Activated CD4-positive, CD25-positive, alpha-beta regulatory T cell (primary cell): ENCODE data around the gene ZNF618.

Experiments used
- DNase-seq, 4 experiments: peaks; one replicate each; lab custom pipeline; 2025; lab: John Stamatoyannopoulos, UW

ZNF618 gene

DNA sequence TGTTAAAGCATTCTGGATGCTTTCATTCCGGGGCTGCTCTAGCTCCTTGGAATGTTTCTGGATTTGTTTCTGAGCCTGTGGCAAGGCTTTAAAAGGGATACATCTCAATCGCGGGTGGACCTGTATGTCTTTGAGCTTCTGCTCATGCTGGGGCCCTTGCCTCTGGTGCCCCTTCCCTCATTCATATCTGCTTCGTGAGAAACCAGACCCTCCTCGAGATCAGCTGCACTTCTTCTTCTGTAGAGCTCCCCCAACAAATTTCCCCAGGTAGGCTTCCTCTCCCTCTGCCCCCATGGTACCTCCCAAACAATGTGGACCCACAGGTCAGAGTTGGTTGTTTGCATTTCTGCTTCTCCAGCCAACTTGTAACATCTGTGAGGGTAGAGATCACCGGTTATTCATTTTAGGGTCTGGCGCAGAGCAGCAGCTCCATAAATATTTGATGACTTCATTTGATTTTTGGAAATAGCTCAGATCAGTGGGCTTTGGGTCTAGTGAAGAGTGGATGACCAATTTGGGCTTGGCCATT, 6.6 kb downstream of the ZNF618 start:
- DNase-seq = no peak

DNA sequence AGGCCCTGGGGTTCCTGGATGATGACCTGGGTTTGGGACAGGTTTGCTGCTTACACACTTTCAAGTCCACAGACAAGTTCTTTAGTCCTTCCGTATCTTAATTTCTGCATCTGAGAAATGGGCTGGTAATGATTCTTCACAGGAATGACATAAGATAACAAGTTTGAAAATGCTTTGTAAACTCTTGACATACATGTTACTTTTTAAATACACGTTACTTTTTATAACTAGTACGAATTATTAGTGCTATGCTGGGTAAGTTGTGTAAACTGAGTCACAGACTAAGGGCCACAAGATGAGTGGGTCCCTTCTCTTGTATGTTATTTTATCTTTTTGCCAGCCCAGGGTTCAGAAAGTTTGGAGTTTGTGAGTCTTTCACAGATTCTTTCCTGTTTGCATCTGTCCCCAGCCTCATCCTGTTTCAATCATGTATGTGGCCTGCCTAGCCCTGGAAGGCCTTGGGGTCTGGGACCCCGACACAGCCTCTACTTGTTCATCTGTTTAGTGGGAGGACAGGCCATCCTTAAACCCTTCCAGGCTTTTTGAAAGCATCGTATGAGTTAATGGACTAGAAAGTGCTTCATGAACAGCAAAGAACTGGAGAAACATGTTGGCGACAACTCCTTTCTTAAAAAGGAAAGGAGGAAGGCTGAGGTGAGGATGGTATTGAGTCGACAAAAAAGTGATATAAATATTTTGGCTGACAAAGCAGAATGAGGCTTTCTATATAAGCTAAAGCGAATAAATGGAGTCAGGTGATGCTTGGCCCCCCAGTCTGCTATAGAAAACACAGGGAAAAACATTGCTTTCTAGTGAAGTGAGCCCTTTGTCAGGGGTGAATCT, 9.3 kb downstream of the ZNF618 start:
- DNase-seq = no peak

DNA sequence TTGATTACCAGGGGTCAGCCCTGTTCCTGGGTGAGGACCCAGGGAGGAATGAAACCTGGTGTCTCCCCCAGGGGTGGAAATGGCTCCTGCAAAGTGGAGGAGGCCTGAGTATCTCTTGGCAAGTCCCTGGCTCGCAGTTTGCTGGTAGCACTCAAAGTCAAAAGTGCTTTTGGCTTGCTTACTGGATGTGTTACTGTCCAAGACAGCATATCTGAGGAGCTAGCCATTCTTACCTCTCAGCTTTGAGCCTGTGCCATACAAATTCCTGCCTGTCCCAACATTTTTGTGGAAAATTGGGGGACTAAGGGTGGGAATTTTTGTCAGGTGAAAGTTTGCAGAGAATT, 9.9 kb downstream of the ZNF618 start:
- no peak for DNase-seq

DNA sequence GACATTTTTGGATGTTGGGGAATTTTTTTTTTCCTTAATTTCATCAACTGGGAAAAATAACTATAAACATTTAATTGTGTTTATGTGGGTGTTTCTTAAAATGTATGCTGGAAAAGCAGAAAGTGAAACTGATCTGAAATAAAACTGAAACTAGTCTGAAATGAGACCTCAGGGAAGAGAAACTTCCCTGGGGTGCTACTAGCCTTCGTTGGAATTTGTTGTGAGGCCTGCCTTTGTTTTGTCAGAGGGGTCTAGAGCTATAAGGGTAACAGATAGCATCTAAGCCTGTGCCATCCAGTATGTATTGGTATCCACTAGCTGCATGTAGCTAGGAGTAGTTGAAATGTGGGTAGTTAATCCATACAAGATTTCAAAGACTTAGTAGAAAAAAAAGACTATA, 10.4 kb downstream of the ZNF618 start:
- DNase-seq = no peak

DNA sequence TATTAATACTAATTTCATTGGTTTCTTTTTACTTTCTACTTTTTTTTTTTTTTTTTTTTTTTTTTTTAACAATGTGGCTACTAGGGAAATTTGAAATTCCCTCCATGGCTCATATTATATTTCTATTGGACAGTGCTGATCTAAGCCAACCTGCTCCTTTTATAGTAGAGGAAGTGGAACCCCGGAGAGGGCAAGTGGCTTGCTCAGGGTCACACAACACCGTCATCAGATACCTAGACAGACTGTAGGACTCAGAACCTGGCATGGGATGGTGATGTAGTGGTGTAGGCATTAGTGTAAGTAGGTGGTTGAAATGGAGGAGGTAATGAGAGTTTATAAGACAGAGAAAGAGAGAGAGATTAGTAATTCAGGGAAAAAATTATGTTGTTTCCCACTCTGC, 10.8 kb downstream of the ZNF618 start:
- DNase-seq = no peak

DNA sequence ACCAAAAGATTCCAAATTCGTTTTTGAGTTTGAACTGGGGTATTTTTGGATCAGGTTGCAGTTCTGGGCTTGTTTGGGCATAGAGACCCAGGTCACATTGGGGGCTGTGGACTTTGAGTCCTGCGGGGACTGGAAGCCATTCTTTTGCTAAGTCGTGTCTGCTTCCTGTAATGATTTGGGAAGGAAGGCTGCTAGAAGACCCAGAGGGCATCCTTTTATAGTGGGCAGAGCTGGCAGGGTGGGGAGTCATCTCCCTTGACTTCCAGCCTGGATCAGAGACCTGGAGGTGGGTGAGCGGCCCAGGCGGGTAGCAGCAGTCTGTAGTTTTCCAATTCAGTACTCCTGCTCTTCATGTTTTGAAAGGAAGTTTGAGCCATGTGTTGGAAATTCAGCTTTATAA, 11.3 kb downstream of the ZNF618 start:
- no peak for DNase-seq

DNA sequence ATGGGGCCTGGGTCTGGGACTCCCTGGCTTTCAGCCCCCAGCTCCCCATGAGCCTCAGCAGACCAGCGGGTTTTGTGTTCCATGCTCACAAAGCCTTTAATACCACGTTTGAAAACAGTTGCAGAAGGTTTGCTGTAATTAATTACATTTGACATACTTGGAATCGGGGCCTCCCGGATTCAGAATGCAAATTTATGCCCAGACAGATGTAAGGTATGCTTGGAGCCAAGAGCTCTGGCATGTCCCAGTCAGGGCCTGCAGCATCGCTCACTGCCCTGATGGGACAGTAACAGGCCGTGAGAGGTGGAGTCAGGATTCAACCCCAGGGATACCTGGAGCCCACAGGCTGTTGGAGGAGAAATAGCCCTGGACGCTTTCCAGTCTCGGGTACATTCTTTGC, 12.2 kb downstream of the ZNF618 start:
- no peak for DNase-seq

DNA sequence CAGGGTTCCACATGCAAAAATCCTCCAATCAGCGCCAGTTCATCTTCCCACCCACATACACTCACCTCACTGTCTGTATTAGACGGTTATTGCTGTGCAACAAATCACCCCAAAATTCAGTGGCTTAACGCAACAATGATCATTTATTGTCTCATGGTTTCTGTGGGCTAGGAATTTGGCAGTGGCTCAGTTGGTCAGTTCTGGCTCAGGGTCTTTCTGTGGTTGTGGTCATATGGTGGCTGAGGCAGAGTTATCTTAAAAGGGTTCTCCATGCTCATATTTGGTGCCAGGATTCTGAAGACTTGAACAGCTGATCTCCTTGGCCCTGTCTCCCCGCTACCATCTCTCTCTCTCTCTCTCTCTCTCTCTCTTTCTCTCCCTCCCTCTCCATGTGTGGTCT, 12.9 kb downstream of the ZNF618 start:
- DNase-seq = no peak

DNA sequence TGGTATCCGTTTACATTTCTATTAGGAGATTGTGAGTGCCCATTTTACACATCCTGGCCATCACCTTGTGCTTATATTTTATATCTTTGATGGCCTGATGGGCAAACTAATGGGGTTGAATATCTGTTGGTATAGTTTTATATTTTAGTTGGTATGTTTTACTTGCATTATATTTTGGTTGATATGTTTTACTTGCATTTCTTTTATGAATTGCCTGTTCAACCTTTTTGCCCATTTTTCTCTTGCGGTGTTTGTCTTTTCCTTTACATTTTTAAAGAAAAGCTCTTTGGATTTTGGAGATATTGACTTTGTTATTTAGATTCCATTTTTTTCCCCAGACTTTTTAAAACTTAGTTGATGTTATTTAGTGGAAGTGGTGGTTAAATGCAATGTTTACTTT, 14.6 kb downstream of the ZNF618 start:
- no peak for DNase-seq

DNA sequence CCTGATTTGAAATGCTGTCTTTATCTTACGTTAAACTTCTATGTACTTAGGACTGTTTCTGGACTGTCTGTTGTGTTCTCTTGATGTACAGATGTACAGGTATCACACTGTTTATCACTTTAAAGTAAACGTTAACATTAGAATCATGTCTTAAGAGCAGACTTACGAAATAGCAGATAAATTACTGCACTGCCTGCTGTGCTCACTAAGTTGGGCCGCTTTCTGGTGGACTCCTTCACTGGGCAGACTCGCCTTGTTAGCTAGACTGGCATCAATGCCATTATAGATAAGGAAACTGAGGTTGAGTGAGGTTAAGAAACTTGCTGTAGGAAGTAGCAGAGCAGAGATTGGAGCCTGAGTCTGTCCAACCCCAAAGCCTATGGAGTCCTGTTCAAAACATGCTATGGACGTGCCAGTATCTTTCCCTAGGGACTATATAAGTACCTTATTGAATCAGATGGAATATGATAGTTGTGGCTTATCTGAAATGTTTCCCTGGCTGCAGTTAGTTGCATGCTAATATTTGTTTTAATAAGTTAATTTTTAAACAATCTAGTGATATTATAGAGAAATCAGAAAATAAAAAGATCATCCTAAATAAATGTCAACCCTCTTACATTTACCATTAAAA, 16.9 kb downstream of the ZNF618 start:
- no peak for DNase-seq

DNA sequence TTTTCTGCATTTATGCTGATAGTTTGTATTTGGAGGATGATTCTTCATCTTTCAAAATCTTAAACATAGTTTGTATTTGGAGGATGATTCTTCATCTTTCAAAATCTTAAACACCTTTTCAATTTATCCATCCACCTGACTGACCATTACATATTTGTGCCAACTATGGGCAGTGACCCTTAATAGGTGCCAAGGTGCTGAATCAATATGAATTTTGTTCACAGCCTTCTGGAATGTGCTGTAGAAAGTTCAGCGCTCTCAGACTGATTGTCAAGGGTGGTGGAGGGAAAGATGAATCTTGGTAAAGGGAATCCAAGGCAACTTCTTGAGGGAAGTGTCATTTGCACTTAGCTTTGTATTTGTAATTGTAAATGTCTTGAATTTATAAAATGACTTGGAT, 18.1 kb downstream of the ZNF618 start:
- DNase-seq = no peak

DNA sequence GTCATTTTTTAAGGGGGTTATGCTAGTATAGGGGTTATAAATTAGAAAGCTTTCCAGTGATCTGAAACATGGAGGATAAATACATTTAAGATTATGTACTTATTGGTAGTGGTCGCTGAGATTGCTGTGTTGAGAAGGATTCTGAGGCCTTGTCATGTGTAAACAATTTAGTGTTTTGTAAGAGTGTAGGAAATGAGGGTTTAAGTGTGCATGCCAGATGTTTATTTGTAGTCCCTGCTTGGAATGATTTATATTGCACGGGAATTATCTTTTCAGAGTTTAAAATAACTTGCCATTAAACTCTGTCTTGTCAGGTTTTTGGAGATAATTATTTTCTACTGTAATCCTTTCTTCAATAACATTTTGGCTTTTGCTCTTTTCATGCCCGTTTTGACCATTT, 19.4 kb downstream of the ZNF618 start:
- no peak for DNase-seq

DNA sequence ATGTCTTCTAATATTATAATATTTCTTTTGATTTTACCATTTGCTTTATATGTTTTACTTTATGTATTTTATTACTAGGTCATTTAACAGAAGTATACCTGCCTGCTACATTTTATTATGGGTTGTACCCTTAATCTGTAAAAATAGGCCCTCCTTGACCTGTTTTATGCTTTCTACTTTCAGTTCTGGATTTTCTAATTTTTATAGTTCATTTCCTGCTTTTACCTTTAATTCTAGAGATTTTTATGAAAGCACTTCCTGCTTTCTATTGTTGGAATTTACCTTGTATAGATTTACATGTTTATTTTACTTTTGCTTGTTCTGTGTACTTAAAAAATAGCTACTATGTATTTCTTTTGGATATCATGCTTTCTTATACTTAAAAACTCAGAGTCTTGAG, 20.6 kb downstream of the ZNF618 start:
- DNase-seq = no peak

DNA sequence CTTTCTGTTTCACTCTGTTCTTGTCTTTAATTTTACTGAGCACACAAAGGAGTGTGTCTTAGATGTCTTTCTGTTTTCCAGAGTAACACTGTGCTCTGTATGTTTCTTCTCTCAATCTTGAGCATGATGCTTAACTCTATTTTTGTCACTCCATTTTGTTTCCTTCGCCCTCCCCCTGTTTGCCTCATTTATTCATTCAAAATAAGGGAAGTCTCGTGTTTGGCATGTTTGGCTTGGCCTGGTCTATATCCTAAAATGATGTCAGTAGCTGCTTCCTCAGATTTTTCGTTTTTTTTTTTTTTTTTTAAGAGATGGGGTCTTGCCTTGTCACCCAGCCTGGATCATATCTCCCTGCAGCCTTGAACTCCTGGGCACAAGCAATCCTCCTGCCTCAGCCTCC, 22.0 kb downstream of the ZNF618 start:
- no peak for DNase-seq

DNA sequence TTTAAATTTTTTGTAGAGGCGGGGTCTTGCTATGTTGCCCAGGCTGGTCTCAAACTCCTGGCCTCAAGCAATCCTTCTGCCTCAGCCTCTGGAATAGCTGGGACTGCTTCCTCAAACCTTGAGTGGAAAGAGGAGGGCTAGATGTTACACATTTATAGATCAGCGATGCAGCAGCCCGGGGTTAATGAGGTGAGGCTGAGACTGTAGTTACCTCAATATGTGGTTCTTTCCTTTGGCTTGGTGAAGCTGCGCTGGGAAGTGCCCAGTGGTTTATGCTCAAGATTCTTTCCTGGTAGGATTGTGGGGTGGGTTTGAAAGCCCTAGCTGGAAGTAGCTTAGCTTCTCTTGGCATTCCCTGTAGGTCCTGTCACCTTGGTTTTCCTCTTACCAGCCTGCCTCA, 22.5 kb downstream of the ZNF618 start:
- no peak for DNase-seq

DNA sequence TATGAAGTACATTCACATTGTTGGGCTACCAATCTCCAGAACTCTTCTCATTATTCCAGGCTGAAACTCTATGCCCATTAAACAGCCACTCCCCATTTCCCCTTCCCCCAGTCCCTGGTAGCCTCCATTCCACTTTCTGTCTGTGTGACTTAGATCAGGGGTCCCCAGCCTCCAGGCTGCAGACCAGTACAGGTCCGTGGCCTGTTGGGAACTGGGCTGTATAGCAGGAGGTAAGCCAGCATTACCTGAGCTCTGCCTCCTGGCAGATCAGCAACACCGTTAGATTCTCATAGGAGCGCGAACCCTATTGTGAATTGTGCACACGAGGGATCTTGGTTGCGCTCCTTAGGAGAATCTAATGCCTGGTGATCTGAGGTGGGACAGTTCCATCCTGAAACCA, 23.1 kb downstream of the ZNF618 start:
- no peak for DNase-seq

DNA sequence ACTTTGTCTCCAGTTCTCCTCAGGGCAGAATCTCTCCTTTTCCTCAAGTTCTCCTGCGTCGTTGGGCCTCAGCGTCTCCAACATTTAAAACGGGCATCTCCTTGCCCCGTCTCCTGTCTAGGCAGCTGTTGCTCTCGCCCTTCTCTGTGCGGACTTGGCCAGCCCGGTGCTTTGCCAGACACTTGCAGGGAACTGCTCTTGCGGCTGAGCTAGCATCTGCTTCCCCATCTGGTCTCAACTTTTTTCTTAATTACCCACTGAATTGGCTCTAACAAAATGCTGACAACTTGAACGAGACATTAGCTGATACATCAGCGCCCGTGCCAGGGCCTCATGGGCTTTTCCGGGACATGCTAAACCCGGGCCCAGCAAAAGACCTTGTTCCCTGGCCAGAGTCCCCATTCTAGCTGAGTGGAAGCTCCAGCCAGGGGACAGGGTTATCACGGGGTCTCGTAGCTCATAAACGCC, 25.1 kb downstream of the ZNF618 start:
- no peak for DNase-seq

DNA sequence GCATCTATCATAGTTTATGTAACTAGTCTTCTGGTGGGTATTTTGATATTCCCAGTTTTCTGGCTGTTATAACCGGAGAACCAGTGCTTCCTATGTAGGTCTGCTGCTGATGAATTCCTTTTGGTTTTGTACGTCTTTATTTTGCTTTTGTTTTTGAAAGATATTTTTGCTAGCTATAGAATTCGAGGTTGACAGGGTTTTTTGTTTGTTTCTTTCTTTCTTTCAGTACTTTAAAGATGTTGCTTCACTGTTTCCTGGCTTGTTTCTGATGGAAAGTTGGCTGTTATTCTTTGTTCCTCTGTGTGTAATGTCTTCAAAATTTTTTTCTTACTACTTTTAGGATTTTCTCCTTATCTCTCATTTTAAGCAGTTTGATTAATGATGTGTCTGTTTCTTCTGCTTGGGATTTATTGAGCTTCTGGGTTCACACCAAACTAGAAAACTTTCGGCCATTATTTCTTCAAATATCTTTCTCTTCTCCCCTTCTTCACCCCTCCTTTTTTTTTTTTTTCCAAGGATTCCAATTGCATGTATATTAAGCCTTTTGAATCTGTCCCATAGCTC, 27.5 kb downstream of the ZNF618 start:
- DNase-seq = no peak

DNA sequence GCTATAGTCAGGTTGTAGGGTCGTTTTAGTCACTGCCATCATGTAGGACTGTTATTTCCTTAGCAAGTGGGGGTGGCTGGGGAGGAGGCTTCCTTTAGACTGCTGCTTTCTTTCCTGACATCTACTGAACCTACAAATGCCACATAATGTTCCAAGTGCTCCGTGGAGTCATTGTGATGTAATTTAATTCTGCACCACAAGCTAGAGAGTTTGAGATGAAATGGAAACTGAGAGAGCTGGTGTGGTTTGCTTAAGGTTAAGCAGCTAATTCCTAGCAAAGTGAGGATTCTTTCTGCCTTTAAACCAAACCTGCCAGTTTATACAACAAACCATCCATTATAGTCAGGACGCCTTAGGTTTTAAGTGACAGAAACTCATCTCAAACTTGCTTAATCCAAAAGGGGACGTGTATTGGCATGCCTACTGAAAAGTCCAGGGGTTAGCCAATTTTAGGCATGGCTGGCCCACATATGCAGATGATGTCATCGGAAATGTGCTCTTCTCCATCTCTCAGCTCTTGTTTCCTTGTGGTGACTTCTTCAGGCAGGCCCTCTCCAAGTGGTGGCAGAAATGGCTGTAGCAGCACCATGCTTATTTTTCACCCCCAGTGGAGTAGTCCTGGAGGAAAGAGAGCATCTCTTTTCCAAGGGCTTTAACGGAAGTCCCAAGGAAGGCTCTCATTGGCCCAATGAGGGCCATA, 30.5 kb downstream of the ZNF618 start:
- DNase-seq = no peak

DNA sequence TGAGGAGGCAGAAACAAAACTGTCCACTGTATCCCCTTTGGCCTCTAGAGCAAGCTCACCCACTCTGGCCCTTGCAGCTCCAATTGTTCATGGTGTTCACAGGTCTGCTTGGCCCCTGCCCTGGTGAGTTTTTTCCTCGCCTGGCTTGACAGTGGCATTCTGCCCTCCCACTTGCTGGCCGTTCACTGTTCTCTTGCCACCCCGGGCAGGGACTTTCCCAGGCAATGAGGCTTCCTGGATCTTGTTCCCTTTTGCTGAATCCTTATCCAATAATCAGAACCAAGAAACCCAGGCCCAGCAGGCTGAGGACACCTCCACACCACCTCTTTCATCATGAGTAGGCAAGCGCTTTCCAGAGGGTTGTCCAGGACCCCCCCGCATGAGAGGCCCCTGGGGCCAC, 31.2 kb downstream of the ZNF618 start:
- DNase-seq = no peak

DNA sequence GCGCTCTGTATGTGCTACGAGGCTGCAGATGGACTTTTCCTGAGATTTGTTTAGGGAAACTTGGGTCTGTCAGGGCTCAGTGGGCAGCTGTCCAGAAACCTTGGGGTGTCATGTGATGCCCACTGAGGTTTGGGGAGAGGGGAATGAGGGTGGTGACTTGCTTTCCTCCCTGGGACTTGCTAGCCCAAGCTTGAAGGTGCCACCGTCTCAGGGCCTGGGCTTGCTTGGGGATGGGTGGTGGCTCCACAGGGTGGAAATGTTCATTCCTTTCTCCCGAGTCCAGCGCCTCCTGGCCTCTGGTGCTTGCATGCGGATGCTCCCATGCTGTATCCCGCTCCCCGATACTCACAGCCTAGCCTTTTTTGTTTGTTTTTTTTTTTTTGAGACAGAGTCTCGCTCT, 33.3 kb downstream of the ZNF618 start:
- no peak for DNase-seq

DNA sequence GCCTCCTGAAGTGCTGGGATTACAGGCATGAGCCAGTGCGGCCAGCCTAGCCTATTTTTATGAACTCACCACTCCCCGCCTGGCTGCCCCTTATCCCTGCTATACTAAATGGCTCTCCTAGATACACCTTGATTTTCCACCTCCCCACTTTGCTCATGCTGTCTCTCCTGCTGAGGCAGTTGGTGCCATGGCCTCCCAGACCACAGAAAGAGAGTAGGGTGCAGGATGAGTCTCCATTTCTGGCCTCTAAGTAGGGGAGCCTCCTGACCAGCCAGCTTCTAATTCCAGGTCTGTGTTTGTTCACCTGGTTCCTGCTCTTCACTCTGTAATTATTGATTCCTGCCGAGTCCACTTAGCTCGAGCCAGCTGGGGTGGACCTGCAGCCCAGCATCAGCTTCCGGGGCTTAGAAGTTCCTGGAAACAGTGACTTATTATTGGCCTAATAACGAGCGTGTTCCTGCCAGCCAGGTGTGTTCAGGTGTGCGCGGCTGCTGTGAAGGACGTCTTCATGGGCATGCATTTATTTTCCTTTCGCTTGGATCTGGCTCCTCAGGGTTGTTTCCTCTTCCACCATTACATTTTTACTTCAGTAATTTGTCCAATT, 34.0 kb downstream of the ZNF618 start:
- no peak for DNase-seq
